Measurements from ENCODE around the gene HAUS3. TPM values are rescaled to one million over a fixed set of nuclear protein-coding genes. Genes with fewer than 3 reads are reported as not detected.

Gene HAUS3
- total RNA-seq, 4 donors from 2014 or later: 9.9 to 14.1 (median 11.3) TPM

DNA sequence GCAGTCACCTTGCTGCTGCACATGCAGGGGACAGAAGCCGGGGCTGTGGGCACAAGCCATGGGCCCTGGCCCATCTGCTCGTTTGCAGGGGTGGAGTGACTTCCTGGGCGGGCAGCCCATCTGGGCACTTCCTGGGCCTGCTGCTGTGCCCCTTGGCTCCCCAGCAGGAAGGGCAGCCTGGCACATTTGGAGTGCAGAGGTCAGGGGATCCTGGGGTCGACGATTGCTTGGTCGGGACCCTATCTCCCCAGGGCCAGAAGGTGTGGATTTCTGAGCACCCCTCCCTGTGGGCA, 30.9 kb upstream of the HAUS3 start:
- TF ChIP-seq EP300 (IDR thresholded peaks at IDR 0.05) (no peak), POLR2AphosphoS5 (IDR thresholded peaks at IDR 0.05) (no peak), POLR2A (IDR thresholded peaks at IDR 0.05; ENCODE audit: low read depth) (no peak), CTCF (IDR thresholded peaks at IDR 0.05) (no peak)
- Histone ChIP-seq H3K4me1 (peaks cover 0 to 3% (median 0%) of the 10 kb centered on the region in 4 donors), H3K4me3 (no peak overlapping the region), H3K27me3 (no peaks in the 10 kb centered on the region), H3K9me3 (no peaks in the 10 kb centered on the region), H3K27ac (replicated peaks in 1 of 4) (no peak overlapping the region), H3K36me3 (peaks cover 0 to 26% (median 16%) of the 10 kb centered on the region in 4 donors)
- intact Hi-C loops (cut with DNase I): no loop called here
- 91% methylated on average over 3 of the region's 6 CpGs for WGBS
- no peak for DNase-seq (ENCODE audit: extremely low spot score)

GRCh38 chr4:2272026-2272827, 30.3 kb upstream of the HAUS3 start:
- Histone ChIP-seq H3K36me3 (peaks cover 0 to 26% (median 16%) of the 10 kb centered on the region in 4 donors), H3K9me3 (no peaks in the 10 kb centered on the region), H3K27ac (replicated peaks in 1 of 4) (no peak overlapping the region), H3K4me1 (peaks cover under 1 to 3% (median 3%) of the 10 kb centered on the region in 4 donors), H3K4me3 (no peak overlapping the region), H3K27me3 (no peaks in the 10 kb centered on the region)
- no peak for DNase-seq (ENCODE audit: extremely low spot score)
- WGBS: 93% methylated on average over 11 of the region's 25 CpGs
- intact Hi-C loops (cut with DNase I): no loop called here
- TF ChIP-seq EP300 (IDR thresholded peaks at IDR 0.05): no peak
- TF ChIP-seq POLR2A (IDR thresholded peaks at IDR 0.05; ENCODE audit: low read depth): no peak
- TF ChIP-seq CTCF (IDR thresholded peaks at IDR 0.05): no peak
- no peak for TF ChIP-seq POLR2AphosphoS5 (IDR thresholded peaks at IDR 0.05)

DNA sequence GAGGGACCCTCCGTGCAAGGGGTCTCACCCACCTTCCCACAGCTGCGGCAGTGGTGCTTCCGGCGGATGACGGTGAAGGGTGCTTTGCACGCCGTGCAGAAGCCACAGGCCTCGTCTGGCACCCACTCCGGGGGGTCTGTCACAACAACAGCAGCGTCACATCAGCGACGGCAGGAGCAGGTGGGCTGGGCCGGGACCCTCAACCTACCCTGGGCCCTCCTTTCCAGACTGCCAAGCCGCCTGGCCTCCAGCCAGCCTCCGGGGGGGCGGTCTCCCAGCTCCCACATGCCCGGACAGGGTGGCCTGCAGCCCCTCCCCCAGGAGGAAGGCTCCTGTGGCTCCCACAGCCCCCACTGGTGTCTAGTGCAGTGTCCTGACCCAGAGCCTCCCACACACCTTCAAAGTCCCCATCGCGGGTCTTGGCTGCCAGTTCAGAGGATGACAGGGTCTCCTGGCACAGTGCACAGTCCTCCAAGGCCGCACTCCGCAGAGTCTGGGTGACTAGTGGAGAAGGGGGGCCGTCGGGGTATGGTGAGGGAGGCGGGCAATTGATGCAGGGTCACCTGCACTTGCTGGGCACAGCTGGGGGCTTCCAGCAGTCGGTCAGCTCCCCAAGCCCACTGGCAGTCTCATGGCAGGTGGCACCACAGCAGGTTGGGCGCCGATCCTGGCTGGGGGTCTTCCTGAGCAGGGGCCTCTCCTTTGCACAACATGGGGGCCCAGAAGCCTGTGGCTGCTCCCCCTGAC, 29.5 kb upstream of the HAUS3 start:
- Histone ChIP-seq H3K27me3 (no peaks in the 10 kb centered on the region), H3K4me1 (peaks cover 8 to 11% (median 10%) of the 10 kb centered on the region in 4 donors), H3K4me3 (no peak overlapping the region), H3K36me3 (peaks cover 0 to 26% (median 16%) of the 10 kb centered on the region in 4 donors), H3K9me3 (no peaks in the 10 kb centered on the region), H3K27ac (replicated peaks in 1 of 4) (no peak overlapping the region)
- DNase-seq (ENCODE audit: extremely low spot score): no peak
- intact Hi-C loops (cut with DNase I): no loop called here
- 81% methylated on average over 10 of the region's 27 CpGs for WGBS
- TF ChIP-seq EP300 (IDR thresholded peaks at IDR 0.05) (no peak), POLR2A (IDR thresholded peaks at IDR 0.05; ENCODE audit: low read depth) (no peak), CTCF (IDR thresholded peaks at IDR 0.05) (no peak), POLR2AphosphoS5 (IDR thresholded peaks at IDR 0.05) (no peak)

DNA sequence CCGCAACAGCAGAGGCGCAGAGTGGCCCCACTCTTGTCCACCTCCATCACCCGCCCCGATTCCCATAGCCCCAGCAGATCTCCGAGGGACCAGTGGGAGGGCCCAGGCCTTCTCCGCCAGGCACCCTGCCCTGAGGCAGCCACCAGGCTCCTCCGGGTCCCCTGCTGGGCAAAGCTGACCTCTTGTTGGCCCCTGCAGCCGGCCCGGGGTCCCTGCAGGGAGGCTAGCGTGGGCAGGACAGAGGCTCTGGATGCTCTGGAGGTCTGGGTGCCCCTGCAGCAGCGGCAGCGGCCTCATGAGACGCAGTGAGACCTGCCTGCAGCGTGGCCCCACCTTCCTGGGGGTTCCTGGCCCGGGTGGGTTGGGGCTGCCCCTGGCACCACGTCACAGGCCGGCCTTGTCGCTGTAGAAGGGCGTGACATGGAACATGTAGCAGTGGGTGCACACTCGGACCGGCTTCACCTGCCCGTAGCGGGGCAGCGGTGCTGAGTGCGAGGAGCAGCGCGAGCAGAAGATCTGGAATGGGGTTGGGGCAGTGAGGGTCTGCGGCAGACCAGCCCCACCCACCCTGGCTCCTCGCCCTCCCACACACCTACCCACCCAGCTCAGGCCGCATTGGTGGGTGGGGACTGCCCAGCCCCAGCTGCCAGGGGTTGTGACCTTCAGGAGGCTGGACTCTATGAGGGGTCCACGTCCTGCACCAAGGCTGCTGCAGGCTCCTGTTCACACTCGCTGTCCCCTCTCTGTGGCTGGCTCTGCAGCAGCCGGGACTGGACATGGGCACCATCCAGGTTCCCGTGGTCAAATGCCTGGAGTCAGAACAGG, 28.6 kb upstream of the HAUS3 start:
- no peak for TF ChIP-seq POLR2A (IDR thresholded peaks at IDR 0.05; ENCODE audit: low read depth)
- TF ChIP-seq CTCF (IDR thresholded peaks at IDR 0.05): no peak
- no peak for TF ChIP-seq EP300 (IDR thresholded peaks at IDR 0.05)
- no peak for TF ChIP-seq POLR2AphosphoS5 (IDR thresholded peaks at IDR 0.05)
- no peak for DNase-seq (ENCODE audit: extremely low spot score)
- Histone ChIP-seq H3K4me1 (peaks cover 17 to 20% (median 19%) of the 10 kb centered on the region in 4 donors), H3K4me3 (no peak overlapping the region), H3K36me3 (peaks cover 0 to 26% (median 16%) of the 10 kb centered on the region in 4 donors), H3K9me3 (no peaks in the 10 kb centered on the region), H3K27ac (replicated peaks in 1 of 4) (no peak overlapping the region), H3K27me3 (no peaks in the 10 kb centered on the region)
- WGBS: no CpG with 5 or more reads among the region's 34 CpGs
- intact Hi-C loops (cut with DNase I): no loop called here
